SK-N-SH (cell line): Measurements from ENCODE around the gene CELSR2.

Experiments used
- CHD2 ChIP-seq: fragments of 150-350 bp; IDR thresholded peaks from 2 replicates; pipeline ENCODE4 v1.6.1; 2018; ENCODE audit warnings: low read length; ENCODE audit not compliant: partially characterized antibody
- CTCF ChIP-seq: fragments of 200-600 bp; sonication (generic); IDR thresholded peaks from 2 replicates; pipeline ENCODE4 v1.6.1; 2017; ENCODE audit warnings: antibody characterized with exemption, mild to moderate bottlenecking, moderate library complexity
- EP300 ChIP-seq, 2 experiments: IDR thresholded peaks; 2 replicates each; pipeline versions ENCODE4 v1.4.0 to v1.6.1; 2012; ENCODE audit warnings: borderline replicate concordance in 1 of 2, low read depth in 1 of 2, low read length in 1 of 2
- EZH2phosphoT487 ChIP-seq: fragments of 200-600 bp; sonication (generic); IDR thresholded peaks from 2 replicates; pipeline ENCODE4 v1.6.1; 2017; ENCODE audit warnings: low read depth, mixed run types, mild to moderate bottlenecking, antibody characterized with exemption, moderate library complexity, borderline replicate concordance
- FOSL2 ChIP-seq: IDR thresholded peaks from 2 replicates; pipeline ENCODE4 v1.4.0; 2012; ENCODE audit warnings: low read depth, mild to moderate bottlenecking, moderate library complexity, borderline replicate concordance
- GABPA ChIP-seq: IDR thresholded peaks from 2 replicates; pipeline ENCODE4 v1.4.0; 2012; ENCODE audit warnings: low read depth, mild to moderate bottlenecking
- NRF1 ChIP-seq: IDR thresholded peaks from 2 replicates; pipeline ENCODE4 v1.6.1; 2012; ENCODE audit warnings: low read depth, mild to moderate bottlenecking, low read length
- POLR2AphosphoS5 ChIP-seq: IDR thresholded peaks from 2 replicates; pipeline ENCODE4 v1.6.1; 2012; ENCODE audit warnings: low read depth, low read length
- RAD21 ChIP-seq: IDR thresholded peaks from 2 replicates; pipeline ENCODE4 v1.6.1; 2012; ENCODE audit warnings: mild to moderate bottlenecking, low read length
- SMC3 ChIP-seq: IDR thresholded peaks from 2 replicates; pipeline ENCODE4 v1.6.1; 2012; ENCODE audit warnings: low read depth, low read length, improper control_type of control experiment
- YY1 ChIP-seq: IDR thresholded peaks from 2 replicates; pipeline ENCODE4 v1.4.0; 2012; ENCODE audit warnings: low read depth, mild to moderate bottlenecking
- TF ChIP-seq, protein P1 (sequence below): IDR thresholded peaks from 2 replicates; pipeline ENCODE4 v1.6.1; 2012; ENCODE audit warnings: mild to moderate bottlenecking, low read depth, low read length, moderate library complexity
- TF ChIP-seq, protein P2 (sequence below): IDR thresholded peaks from 2 replicates; pipeline ENCODE4 v1.4.0; 2012; ENCODE audit warnings: low read depth, borderline replicate concordance

GRCh38 chr1:109269212-109269980 lies 20.1 kb downstream of the CELSR2 start:
- no peak for TF ChIP-seq CTCF
- TF ChIP-seq POLR2AphosphoS5: no peak
- TF ChIP-seq YY1: no peak
- TF ChIP-seq, protein P1, sequence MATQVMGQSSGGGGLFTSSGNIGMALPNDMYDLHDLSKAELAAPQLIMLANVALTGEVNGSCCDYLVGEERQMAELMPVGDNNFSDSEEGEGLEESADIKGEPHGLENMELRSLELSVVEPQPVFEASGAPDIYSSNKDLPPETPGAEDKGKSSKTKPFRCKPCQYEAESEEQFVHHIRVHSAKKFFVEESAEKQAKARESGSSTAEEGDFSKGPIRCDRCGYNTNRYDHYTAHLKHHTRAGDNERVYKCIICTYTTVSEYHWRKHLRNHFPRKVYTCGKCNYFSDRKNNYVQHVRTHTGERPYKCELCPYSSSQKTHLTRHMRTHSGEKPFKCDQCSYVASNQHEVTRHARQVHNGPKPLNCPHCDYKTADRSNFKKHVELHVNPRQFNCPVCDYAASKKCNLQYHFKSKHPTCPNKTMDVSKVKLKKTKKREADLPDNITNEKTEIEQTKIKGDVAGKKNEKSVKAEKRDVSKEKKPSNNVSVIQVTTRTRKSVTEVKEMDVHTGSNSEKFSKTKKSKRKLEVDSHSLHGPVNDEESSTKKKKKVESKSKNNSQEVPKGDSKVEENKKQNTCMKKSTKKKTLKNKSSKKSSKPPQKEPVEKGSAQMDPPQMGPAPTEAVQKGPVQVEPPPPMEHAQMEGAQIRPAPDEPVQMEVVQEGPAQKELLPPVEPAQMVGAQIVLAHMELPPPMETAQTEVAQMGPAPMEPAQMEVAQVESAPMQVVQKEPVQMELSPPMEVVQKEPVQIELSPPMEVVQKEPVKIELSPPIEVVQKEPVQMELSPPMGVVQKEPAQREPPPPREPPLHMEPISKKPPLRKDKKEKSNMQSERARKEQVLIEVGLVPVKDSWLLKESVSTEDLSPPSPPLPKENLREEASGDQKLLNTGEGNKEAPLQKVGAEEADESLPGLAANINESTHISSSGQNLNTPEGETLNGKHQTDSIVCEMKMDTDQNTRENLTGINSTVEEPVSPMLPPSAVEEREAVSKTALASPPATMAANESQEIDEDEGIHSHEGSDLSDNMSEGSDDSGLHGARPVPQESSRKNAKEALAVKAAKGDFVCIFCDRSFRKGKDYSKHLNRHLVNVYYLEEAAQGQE: no peak
- no peak for TF ChIP-seq GABPA
- TF ChIP-seq, protein P2, sequence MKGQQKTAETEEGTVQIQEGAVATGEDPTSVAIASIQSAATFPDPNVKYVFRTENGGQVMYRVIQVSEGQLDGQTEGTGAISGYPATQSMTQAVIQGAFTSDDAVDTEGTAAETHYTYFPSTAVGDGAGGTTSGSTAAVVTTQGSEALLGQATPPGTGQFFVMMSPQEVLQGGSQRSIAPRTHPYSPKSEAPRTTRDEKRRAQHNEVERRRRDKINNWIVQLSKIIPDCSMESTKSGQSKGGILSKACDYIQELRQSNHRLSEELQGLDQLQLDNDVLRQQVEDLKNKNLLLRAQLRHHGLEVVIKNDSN: no peak
- TF ChIP-seq EZH2phosphoT487: no peak
- TF ChIP-seq CHD2: no peak
- TF ChIP-seq RAD21: no peak
- TF ChIP-seq EP300 (IDR thresholded peaks at IDR 0.05; ENCODE audit: borderline replicate concordance in 1 of 2, low read depth in 1 of 2, low read length in 1 of 2): no peak
- TF ChIP-seq NRF1: no peak
- TF ChIP-seq SMC3: no peak
- TF ChIP-seq FOSL2: no peak
